ENCODE data around the gene TBX2.

Gene TBX2

GRCh38 chr17:61366076-61366714 lies 33.4 kb upstream of the TBX2 start:
- no peak overlapping the region for H3K4me3 ChIP-seq (ENCODE audit: low read length)
- no peak for TF ChIP-seq CTCF (IDR thresholded peaks at IDR 0.05; ENCODE audit: insufficient read depth, low read depth, low read length, missing control alignments)

GRCh38 chr17:61366715-61367413 lies 32.8 kb upstream of the TBX2 start:
- DNase-seq (ENCODE audit: low read depth) = no peak
- no peak for TF ChIP-seq CTCF (IDR thresholded peaks at IDR 0.05; ENCODE audit: insufficient read depth, low read depth, low read length, missing control alignments)
- H3K4me3 ChIP-seq (ENCODE audit: low read length) = no peak overlapping the region

More at GRCh38 chr17:61366076-61366714, 33.4 kb upstream of the TBX2 start:
- DNase-seq (ENCODE audit: low read depth) = peak; percentile 10

DNA sequence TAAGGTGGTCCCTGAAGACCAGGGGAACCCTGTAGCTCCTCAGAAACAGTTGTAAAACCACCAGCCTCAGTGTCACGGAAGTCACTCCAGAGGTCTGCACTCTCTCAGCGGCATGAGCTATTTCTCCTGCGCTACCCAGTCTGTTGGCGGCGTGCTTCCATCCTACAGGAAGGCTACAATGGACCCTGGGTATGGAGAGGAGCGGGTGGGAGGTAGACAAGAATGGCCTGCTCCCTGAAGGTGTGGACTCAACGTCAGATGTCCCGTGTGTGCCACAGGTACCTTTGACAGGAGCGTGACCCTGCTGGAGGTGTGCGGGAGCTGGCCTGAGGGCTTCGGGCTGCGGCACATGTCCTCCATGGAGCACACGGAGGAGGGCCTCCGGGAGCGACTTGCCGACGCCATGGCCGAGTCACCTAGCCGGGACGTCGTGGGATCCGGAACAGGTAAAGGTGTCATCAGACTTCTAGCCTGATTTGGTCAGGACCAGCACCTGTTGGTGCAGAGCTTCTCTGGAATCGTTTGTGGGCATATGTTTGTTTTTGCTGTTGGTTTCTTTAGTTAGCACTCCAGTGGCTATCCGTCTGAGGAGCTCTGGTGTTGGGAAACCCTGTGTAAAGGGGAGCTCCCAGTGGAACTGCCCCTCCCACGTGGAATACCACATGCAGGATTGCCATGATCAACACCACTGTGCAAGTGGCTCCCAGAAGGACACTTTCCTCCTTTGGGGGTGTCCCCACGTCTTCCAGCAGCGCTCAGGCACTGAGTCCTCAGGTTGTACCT lies 31.4 kb upstream of the TBX2 start:
- TF ChIP-seq CTCF (IDR thresholded peaks at IDR 0.05; ENCODE audit: insufficient read depth, low read depth, low read length, missing control alignments) = no peak
- DNase-seq (ENCODE audit: low read depth) = no peak
- no peak overlapping the region for H3K4me3 ChIP-seq (ENCODE audit: low read length)

DNA sequence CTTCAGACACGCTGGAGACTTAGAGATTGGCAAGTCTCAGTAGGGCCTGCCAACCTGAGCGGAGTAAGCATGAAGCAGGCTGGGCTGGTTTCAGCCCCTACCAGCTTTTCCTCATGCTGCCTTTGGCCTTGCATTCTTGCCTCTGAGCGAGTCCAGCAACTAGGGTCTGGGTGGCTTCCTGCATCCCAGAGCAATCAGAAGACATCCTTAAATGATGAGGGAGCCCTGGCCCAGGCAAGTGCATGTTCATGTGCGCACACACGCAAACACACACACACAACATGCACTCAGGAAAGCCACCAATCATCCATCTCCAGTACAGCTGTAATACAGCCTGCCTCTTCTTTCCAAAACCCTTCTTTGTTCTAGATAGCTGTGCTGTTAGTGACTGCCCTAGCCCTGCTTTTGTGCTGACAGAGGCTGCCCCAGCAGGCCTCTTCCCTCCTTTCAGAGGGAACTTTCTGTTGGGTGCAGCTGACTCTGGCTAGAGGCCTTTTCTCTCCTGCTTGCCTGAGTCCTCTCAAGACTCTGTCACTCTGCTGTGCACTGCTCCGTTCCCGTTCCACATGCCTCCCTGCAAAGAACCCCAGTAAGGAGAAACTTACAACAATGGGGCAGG lies 30.7 kb upstream of the TBX2 start:
- no peak for DNase-seq (ENCODE audit: low read depth)
- no peak for TF ChIP-seq CTCF (IDR thresholded peaks at IDR 0.05; ENCODE audit: insufficient read depth, low read depth, low read length, missing control alignments)
- no peak overlapping the region for H3K4me3 ChIP-seq (ENCODE audit: low read length)

- H3K4me3 ChIP-seq (ENCODE audit: low read length) = no peak overlapping the region
- no peak for DNase-seq (ENCODE audit: low read depth)
- TF ChIP-seq CTCF (IDR thresholded peaks at IDR 0.05; ENCODE audit: insufficient read depth, low read depth, low read length, missing control alignments) = no peak
Observed at GRCh38 chr17:61369751-61370150, 29.9 kb upstream of the TBX2 start.

DNA sequence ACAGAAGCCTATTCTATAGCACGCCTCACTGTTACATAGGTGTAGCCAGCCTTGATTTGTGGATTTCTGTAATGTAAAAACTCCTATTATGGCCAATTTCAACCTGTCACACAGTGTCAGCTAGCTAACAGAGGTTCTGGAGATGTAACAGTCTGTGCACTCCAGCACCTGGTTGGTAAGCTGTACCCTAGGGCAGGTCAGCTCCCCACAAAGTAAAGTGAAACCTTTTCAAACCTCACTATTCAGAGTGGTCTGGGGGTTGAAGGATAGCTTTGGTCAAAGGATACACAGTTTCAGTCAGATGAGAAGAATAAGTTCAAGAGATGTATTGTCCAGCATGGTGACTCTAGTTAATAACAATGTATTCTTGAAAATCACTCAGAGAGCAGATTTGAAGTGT lies 28.5 kb upstream of the TBX2 start:
- no peak for TF ChIP-seq CTCF (IDR thresholded peaks at IDR 0.05; ENCODE audit: insufficient read depth, low read depth, low read length, missing control alignments)
- no peak for DNase-seq (ENCODE audit: low read depth)
- no peak overlapping the region for H3K4me3 ChIP-seq (ENCODE audit: low read length)

Measured in epithelial cell of esophagus (primary cell).